H4 (cell line): Measurements from ENCODE around the gene ATG13. TPM values are rescaled to one million over a fixed set of nuclear protein-coding genes. Genes with fewer than 3 reads are reported as not detected.
"Not testable (repeated sequence)": the region's sequence is repeated elsewhere in the genome, so short reads cannot be mapped to it uniquely, and the experiment has no call there.

Source experiments
- DNase-seq: peaks from one replicate; pipeline ENCODE4 v3.0.0-alpha.2; 2015; ENCODE audit warnings: low spot score
- total RNA-seq: library from RNA; depleted of rRNA; stranded (reverse); fragments of >200 nt; shearing (Covaris generic); gene quantifications from 2 replicates; pipeline ENCODE4 v1.2.3, GENCODE V29; 2014; rRNA removed

ATG13 gene
- total RNA-seq = 72.3 and 88.3 TPM in 2 replicates

DNA sequence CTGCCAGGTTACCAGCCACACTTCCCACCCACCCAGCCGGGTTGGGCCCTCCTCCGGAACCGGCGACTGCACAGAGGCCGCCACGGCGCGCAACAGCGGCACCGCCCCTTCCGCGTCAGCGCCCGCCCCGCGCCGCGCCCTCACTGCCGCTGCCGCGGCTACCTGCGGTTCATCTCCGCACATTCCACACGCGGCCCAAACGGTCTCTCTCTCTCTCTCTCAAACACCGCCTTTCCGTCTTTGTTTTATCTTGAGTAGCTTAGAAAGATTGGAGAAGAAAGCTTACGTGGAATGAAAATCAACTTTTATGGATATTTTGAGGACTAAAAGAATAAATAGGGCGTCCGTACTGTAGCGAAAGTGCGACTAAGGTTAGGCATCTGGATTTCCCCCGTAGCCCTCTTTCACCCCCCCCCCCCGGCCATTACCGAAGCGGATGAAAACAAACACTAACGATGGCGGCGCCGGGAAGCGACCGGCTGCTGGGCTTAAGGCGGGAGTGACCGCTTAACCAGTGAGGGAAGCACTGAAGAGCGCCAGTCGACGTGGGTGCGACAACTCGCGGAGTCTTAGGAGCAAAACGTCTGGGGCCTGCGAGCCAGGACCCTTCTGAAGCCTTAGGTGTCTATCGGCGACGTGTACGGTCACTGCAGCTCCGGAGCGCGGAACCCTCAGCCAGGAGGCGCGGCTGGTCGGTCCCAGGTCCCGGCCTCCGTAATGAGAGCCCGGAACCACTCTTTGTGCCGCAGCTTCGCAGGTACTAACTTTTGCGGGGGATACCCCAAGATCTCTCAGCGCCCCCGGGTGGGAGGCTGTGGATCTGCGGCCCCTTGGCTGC is at the start of gene ATG13, which contains the start of gene HARBI1:
TSS of gene ATG13 (plus strand) at position 420 of the 838 bp plus-strand sequence. CDS start 26,739 bp downstream, outside the sequence.
TSS of gene HARBI1 (minus strand) at position 94 of the 838 bp plus-strand sequence. CDS start 990 bp downstream, outside the sequence.
- peak; percentile 82 for DNase-seq

DNA sequence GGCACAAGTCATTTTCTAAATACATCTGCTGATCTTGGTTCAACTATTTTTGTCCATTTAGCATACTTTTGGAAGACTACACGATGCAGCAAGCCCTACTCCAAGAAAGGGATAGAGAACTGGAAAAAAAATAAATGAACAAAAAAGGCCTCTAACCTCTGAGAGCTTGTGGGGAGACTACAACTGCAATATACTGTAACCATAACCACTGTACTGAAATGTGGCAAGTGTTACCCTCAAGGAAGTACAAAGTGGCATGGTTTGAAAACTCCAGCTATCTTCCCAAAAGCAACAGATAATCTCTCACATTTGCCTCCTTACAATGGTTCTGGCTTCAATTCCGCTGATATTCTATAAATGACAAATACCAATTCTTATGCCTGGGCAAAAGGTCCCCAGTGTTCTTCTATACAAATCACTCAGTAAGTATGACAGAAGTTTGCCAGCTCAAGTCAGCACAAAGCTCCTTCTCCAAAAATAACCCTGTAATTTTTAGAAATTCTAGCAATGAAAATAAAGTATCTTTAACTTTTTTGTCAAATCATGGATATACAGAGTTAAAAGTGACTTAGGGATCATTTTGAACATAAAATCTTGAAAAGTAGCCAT is 46.5 kb upstream of the ATG13 start:
- DNase-seq = no peak

DNA sequence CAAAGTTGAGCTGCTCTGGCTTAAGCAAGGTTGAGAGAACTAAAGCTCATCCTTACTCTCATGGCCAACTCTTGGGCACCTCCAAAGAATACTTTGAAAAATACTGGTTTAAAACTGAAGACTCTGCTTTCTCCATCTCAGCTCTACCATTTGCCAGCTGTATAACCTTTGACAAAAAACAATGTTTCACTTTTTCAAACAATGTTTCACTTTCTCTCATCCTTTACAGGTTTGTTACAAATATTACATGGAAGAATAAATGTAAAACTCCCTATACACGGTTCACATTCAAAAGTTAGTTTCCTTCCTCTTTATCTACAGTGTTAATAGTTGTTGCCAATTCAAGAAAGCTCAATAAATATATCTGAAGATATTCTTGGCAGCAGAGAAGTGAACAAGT is 42.7 kb upstream of the ATG13 start:
- DNase-seq = no peak

DNA sequence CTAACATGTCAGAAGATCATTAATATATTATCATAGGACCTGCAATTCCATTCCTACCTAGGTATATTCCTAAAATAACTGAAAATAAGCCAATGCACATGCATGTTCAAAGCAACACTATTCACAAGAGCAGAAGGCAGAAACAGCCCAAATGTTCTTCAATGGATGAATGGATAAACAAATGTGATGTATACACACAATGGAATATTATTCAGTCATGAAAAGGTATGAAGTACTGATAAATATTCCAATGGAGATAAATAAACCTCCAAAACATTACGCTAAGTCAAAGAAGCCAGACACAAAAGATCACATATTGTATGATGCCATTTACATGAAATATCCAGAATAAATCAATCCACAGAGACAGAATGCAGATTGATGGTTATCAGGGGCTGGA is 40.3 kb upstream of the ATG13 start:
- no peak for DNase-seq

DNA sequence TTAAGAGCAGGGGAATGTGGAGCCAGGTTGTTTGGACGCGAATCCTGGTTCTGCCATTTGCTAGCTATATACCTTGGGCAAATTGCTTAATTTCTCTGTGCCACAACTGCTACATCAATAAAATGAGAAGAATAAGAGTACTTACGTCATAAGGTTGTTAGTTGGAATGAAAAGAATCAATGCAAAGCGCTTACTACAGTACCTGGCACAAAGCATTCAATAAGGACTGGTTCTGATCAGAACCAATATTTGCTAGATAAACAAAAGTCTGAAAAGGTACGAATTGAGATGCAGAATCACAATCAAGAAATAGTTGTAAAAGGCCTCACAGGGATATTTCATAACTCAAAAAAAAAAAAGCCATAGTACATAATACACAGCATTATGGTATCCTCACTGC is 34.8 kb upstream of the ATG13 start:
- DNase-seq = no peak

DNA sequence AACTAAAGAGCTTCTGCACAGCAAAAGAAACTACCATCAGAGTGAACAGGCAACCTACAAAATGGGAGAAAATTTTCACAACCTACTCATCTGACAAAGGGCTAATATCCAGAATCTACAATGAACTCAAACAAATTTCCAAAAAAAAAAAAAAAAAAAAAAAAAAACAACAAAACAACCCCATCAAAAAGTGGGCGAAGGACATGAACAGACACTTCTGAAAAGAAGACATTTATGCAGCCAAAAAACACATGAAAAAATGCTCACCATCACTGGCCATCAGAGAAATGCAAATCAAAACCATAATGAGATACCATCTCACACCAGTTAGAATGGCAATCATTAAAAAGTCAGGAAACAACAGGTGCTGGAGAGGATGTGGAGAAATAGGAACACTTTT is 33.8 kb upstream of the ATG13 start:
- DNase-seq = not testable (repeated sequence)

DNA sequence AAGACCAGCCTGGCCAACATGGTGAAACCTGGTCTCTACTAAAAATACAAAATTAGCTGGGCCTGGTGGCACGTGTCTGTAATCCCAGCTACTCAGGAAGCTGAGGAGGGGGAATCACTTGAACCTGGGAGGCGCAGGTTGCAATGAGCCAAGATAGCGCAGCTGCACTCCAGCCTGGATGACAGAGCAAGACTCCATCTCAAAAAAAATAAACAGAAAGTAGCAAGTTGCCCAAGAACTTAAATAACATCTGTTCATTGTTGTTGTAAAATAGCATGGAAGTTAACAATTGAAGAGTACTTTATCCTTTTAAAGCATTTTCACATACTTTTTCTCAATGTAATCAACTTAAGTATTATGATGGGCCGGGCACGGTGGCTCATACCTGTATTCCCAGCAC is 29.2 kb upstream of the ATG13 start:
- DNase-seq = no peak

DNA sequence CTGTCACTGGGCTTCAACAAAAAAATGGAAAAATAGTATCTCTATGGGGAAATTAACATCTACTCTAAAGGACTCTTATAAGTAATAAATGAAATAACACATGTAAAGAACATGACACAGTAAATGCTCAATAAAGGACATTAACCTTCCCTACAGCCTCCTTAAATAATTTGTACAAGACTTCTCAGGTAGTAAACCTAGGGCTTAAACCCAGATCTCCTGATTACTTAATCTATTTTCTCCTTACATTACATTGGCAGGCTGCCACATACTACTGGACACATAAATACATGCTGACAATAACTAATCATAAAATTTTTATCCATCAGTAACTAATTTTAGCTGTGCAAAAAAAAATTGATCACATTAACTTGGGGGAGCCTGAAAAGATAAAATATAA is 28.4 kb upstream of the ATG13 start:
- DNase-seq = no peak

DNA sequence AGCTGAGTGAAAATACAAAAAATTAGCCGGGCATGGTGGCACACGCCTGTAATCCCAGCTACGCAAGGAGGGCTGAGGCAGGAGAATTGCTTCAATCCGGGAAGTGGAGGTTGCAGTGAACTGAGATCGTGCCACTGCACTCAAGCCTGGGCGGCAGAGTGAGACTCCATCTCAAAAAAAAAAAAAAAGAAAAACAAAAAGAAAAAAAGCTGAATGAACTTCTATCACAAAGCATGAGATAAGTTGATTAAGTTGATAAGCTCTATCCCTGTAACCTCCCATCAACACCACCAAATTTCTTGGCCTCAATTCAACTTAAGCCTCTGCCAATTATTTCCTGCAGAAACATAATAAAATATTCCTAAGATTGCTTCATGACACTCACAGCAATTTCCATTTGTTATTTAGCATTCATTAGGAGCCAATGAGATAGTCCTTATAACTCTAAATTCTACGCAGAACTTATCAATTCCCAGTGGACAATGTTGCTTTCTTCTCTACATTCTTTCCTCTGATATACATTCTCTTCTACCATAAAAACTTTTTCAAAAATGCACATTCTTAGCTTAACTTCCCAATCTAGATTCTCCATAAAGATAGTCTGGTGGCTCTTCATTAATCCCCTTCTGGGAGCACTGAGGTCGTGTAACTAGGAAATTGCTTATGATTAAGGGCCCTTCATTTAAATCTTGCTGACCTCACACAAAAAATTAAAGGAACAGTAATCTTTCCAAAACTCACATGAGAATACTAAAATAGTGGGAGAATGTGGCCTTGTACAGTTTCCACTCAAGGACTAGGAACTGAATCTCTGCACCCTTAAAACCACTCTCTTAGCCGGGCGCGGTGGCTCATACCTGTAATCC is 26.4 kb upstream of the ATG13 start:
- no peak for DNase-seq

DNA sequence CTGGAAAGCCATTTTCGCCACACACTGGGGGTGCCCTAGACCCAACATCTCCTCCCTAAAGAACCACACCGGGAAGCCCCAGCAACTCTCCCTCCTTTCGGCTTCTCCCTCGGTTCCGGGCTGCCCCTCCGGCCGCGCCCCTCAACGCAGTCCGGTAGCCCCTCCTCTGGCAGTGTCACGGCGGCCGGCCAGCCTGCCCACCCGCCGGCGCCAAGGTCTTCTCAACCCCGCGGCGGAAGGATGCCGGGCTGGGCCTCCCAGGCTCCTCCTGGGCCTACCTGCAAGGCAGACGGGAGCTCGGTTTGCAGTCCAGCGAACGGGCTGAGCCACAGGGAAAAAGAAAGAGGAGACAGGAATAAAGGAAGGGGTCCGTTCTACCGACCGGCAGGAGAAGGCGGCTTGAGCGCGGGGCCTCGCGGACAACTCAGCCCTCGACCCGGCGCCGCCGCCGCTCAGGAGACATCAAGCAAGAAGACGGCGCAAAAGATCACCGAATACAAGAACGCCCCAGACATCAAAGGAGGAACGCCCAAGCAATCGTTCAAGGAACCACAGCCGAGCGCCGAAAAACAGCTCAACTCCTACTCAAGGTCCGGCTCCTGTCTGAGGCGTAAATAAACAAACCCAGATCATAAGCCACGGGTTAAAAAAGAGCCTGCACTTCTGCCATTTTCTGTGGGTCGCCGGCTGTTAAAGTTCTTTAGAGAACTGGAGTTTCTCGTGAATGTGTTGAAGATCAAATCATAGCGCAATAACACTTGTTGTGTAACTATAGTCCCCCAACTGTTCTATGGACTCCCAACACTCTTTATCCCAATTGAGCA is 23.6 kb upstream of the ATG13 start, which contains the start of gene AMBRA1:
TSS of gene AMBRA1 (minus strand) at position 474 of the 824 bp plus-strand sequence. CDS start 45,643 bp downstream, outside the sequence.
- DNase-seq = peak; percentile 93

DNA sequence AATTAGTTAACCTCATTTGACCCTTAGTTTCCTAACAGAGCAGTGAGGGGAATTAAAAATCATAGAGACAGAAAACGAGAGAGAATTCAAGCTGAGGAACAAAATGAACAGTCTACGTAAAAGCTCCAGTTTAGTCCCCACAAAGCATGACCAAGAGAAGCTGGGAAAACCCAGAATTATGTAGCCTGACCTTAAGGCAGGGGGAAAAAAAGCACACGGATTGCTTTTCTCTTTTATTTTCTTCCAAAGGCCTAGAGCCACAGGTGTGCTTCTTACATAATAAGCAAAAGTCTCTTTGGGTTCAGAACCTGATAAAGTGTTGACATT is 23.0 kb upstream of the ATG13 start:
- no peak for DNase-seq

DNA sequence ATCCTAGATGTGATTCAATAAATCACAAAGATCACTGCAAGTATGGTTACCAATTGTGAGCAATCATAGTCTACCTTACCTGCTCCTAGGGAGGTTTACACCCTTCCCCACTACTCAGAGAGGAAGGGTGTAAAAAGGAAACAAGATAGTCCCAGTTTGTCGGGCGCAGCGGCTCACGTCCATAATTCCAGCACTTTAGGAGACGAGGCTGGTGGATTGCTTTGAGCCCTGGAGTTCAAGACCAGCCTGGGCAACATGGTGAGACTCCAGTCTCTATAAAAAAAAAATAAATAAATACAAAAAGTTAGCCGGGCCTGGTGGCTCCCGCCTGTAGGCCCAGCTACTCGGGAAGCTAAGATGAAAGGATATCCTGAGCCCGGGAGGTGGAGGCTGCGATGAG is 22.6 kb upstream of the ATG13 start:
- no peak for DNase-seq

DNA sequence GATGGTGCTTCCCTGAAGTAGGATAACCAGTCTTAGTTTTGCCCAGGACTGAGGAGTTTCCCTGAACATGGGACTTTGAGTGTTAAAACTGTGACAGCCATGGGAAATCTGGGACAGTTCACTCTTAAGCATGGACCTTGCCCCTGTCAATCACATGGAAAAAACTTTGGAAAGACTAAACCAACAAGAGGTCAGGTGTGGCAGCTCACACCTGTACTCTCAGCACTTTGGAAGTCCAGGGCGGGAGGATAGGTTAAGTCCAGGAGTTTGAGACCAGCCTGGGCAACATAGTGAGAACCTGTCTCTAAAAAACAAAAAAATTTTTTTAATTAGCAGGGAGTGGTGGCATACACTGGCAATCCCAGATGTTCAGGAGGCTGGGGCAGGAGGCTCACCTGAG is 20.2 kb upstream of the ATG13 start:
- DNase-seq = no peak

DNA sequence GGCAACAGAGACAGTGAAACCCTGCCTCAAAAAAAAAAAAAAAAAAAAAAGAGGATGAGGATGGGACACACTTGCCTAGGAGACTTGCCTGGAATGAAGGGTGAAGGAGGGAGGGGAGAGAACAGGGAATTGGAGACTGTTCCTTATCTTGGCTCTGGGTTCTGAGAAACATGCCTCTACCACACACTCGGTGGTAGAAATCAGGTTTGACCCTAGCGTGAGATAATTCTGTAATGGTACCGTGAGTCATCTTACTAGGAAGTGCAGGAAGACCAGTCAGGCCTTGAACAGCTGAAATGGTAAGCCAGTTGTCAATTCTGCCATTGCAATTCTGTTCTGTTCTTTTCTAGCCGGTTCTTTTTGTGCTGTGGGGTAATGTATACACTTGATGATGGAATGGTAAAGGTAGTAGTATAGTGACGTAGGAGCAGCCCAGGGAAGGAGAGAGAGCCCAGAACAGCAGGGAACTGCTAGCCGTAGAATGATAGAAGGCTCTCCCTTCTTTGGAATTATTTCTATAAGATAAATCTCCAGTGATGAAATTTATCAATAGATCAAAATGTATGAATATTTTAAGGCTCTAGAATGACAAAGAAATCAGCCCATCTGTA is 19.6 kb upstream of the ATG13 start:
- DNase-seq = peak; percentile 58

DNA sequence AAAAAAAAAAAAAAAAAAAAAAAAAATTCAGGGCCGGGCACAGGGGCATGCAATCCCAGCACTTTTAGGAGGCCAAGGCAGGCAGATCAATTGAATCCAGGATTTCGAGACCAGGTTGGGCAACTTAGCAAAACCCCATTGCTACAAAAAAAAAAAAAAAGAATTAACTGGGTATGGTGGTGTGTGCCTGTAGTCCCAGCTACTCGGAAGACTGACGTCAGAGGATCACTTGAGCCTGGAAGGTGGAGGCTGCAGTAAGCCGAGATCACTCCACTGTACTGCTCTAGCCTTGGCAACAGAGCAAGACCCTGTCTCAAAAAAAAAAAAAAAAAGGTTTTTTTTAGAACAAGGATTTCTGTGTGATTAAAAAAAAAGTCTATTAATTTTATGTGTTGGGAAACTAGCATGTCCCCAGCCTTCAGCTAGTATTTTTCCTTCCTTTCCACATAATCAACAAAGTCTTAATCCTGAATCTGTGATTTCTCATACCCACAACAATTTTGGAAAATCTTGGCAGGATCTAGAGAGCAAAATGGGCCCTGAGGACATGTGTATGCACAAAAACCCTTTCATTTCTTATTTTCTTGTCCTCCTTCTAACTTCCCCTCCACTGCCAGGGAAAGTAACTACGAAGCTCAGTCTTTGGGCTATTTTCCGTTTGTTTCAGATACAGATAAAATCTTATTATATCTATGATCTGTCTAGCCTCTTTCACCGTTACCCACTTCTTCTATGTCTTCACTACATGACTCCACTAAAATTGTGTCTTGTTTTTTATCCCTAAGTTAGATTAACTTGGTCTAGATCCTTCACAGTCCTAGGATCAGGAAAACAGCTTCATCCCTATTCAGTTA is 17.8 kb upstream of the ATG13 start:
- DNase-seq = no peak

DNA sequence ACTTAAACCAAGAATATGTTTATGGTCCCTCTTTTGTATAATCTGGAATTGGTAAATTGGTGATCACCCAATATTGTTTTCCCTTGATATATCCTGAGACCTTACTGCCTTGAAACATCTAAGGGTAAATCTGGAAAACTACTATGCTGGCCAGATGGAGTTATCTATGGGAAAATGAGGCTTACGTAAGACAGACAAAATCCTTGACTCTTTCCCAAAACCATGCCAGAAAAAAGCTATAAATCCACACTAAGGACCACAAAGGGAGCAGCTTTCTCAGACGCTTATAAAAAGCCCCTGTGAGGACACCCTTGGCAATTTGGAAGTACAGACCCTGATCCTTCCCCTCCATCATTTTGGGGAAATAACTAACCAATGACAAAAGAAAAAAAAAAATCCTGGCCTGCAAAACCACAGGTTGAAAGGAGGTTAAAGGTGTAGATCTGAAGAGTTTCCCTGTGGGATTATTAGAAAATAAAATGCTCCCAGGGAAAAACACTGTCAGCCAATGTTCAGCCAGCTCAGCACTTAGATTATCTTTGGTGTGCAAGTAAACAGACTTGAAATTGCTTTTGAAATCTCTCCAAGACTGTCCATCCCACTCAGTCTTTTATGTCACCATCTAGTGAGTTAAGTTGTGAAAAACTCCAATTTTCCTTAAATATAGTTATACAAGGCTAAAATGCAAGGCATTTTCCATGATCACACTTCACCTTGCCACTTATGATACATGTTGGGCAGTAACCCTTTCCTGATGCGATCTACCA is 17.0 kb upstream of the ATG13 start:
- DNase-seq = no peak

DNA sequence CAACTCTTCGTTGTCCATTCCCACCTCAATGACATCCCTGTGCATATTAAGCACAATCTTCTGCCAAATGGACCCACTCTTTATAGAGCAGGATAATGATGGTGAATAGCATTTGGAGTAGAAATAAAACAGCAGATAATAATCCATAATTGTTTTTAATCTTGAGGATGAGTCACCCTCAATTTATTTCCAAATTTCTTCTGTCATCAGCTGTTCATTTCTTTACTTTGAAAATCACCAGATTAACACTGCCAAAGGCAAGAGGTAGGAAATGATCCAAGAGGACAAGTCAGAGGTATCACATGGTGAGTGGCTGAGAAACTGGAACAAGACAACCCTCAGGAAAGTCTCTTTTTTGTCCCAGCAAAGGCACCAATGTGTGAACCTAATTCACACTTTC is 16.2 kb upstream of the ATG13 start:
- DNase-seq = no peak

DNA sequence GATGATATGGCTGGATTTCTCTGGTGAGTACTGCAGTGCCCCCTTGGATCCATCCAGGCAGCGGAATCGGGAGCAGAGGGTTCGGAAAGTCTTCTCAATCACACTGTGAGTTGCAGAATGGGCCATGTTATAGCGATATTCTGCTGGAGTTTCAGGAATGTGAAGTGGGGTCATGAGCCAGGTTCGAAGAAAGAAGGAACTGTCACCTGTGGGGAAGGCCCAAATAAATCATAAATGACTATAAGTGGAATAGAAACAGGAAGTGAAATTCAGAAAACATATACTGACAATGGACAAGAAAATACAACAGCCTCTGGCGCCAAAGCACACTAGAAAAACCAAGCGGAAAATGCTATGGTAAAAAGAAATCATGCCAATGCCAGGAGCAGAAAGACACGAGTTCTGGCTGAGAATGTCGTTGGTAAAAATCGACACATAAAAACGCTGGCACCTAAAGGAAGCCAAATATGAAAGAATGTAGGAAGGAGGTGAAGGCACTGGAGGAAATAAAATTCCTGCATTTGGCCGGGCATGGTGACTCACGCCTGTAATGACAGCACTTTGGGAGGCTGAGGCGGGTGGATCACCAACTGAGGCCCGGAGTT is 13.5 kb upstream of the ATG13 start:
- no peak for DNase-seq

DNA sequence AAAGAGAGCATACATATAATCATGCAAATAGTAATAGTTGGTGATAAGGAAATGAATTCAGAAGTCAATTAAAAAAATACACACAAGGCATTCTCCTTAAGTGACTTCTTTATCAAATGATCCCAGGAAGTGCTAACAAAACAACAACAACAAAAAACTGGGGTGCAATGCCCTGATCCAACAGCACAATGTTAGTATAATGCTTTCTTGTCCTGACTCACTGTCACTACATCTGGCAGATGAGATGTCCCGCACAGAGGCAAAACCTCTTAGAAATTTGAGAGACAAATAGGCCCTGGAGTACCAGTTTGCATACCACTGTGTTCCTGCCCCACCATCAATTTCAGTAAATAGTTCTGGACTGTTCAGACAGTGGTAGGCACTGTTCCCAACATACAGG is 12.6 kb upstream of the ATG13 start:
- no peak for DNase-seq
